ENCODE results near the gene SNU13.
"Not testable (repeated sequence)": the region's sequence is repeated elsewhere in the genome, so short reads cannot be mapped to it uniquely, and the experiment has no call there.

SNU13 gene

DNA sequence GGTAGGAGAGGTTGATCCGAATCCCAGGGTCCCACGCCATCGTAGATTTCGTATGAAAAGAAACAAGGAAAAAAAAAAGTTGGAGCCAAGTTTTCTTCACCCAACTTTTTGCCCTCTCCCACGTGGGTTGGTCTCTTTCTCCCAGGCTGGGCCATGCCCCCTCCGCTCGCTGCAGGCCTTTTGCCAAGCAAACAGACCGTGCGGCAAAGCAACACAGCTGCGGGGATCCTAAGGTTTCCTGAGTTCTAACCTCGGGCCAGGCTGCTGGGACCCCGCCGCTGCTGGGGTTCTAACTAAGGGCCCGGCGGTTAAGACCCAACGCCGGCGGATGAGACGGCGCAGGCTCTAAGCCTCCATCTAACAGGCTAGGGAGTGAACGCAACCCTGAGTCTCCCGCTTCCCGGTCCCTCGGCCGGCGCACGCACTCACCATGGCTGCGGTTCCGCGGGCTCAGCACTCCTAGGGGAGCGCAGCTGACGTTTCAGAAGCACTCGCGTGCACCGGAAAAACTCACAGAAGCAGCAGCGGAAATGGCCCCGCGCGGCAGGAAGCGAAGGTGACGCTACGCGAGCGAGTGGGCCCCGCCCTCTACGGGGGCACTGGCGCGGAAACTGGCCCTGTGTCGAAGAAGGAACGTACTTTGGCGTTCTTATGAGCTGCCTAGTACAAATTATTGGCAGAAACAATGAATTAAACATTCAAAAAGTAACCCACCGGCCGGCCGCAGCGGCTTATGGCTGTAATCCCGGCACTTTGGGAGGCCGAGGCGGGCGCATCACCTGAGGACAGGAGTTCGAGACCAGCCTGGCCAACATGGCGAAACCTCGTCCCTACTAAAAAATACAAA, at the start of gene SNU13:
TSS of gene SNU13 (minus strand) at position 503 of the 847 bp plus-strand sequence. CDS start at position 432, 71 bp downstream.
- peak; percentile 62 for DNase-seq (ENCODE audit: low read depth, low spot score)

DNA sequence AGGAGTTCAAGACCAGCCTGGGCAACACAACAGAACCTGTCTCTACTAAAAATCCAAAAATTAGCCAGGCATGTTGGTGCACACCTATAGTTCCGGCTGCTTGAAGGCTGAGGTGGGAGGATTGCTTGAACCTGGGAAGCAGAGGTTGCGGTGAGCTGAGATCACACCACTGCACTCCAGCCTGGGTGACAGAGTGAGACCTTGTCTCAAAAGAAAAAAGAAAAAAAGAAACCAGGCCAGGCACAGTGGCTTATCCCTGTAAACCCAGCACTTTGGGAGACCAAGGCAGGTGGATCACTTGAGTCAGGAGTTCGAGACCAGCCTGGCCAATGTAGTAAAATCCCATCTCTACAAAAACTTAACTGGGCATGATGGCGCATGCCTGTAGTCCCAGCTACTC, 44.6 kb upstream of the SNU13 start:
- DNase-seq (ENCODE audit: low read depth, low spot score), result not testable (repeated sequence)

DNA sequence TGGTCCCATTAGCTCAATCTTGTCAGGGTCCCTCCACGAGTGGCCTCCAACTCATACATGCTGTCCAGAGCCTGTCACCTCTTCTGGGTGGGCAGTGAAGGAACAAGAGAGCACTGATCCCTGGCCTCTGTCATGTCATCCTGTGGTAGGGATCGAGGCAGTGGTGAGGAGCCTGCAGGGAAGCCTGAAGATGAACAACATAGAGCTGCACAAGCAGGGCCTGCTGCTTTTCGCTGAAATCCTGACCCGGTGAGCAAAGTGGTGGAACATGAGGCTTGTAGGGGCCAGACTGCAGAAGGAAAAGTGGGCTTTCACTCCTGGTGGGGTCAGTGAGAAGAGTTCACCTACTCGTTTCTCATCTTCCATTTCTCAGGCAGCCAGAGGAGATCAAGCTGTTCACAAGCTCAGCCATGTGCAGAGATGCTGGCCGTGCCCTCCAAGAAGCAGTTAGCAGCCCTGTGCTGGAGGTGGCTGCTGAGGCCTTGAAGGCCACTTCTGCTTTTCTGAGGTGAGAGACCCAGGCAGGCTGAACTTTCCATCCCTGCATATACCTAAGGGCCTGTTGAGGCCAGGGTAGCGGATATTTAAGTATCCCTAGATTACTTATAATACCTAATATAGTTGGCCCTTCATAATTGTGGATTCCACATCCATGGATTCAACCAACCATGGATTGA, 43.6 kb upstream of the SNU13 start:
- no peak for DNase-seq (ENCODE audit: low read depth, low spot score)

DNA sequence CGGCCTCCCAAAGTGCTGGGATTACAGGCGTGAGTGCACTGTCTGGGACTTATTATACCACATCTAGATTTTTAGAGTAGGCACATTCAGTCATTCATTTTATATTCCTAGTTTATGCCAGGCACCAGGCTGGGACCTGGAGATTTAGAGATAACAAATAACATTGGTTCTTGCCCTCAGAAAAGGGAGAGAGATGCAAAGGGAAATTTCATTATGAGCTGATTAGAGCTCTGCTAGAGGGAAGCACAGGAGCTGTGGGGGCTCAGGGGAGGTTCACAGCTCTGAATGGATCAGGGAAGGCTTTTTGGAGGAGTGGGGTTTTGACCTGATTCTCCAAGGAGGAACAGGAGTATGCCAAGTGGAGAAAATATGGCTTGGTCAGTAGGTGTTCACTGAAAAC, 42.9 kb upstream of the SNU13 start:
- no peak for DNase-seq (ENCODE audit: low read depth, low spot score)

GRCh38 chr22:41725510-41726110, 36.9 kb upstream of the SNU13 start:
- DNase-seq (ENCODE audit: low read depth, low spot score), result no peak

- no peak for DNase-seq (ENCODE audit: low read depth, low spot score)
These were observed 33.8 kb upstream of the SNU13 start for GRCh38 chr22:41722496-41722895.

GRCh38 chr22:41713004-41713403, 24.3 kb upstream of the SNU13 start:
- no peak for DNase-seq (ENCODE audit: low read depth, low spot score)

DNA sequence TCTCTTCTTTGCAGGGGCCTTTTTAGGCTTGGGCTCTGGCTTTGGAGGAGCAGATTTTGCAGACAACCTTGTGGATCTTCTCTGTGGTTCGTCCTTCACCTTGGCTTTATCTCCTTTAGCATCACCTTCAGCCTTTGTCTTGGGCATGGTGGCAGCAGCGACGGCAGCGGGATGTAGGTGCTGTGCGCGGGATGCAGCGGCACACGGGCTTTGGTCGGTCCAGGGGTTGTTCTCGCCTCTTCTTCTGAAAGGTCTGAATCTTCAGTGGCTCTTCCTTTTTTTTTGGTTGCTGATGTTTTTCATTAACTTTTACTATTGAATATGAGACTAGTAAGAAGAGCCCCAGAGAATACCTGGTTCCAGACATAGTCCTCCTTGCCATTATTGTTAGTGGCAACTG, 20.7 kb upstream of the SNU13 start:
- DNase-seq (ENCODE audit: low read depth, low spot score), result no peak

DNA sequence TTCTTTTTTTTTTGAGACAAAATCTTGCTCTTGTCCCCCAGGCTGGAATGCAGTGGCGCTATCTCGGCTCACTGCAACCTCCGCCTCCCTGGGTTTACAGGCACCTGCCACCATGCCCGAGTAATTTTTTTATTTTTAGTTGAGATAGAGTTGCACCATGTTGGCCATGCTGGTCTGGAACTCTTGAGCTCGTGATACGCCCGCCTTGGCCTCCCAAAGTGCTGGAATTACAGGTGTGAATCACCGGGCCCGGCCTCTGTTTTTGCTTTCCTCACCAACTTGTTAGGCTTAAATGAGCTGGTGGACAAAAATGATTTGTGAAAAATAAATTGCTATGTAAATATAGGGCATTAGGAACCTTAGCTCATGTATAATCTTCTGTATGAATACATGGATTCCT, 14.1 kb upstream of the SNU13 start:
- DNase-seq (ENCODE audit: low read depth, low spot score), result no peak

DNA sequence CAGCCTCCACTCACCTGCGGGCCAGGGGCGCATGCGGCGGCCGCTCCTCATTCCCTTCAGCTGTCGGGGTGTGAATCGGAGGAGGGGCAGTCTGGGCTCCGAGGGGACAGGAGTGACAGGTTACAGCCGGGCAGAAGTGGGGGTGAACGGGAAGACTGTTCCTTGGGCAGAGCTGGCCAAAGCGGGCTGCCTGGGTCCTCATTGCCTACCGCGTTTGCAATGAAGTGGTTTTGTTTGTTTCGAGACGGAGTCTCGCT, 11.4 kb upstream of the SNU13 start:
- DNase-seq (ENCODE audit: low read depth, low spot score), result no peak

- no peak for DNase-seq (ENCODE audit: low read depth, low spot score)
These were observed 10.8 kb upstream of the SNU13 start, which contains the start of gene MEI1 for GRCh38 chr22:41699264-41700107. TSS of gene MEI1 (plus strand) at chr22:41699503. CDS start at chr22:41699539, 36 bp downstream.

DNA sequence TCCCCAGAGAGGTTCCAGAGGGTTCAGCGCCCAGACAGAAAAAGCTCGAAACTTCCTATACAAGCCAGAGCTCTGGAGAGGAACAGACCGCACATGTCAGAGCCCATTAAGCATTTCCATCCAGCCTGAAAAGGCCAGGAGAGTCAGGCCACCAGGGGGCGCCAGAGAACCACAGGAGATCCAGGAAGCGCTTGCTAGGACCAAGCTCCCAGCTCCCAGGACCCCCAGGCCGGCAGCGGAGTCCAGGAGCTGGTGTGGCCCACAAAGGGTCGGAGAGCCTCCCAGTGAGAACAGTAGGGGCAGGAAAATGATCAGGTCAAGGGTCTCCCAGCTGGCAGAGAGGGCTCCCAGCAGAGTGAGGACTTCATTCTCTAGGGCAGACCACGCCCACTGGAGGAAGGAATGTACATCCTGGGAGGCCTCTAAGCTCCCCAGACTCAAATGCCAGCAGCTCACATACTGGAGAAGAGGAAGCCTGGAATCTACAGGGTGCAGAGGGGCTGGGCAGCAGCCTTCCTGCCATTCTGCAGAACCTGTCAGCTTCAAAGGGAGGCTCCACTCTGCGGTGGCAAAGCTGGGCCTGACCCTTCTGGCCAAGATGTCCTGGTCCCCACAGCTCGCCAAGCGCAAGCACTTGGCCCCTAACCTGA, 8.6 kb upstream of the SNU13 start:
- DNase-seq (ENCODE audit: low read depth, low spot score), result peak; percentile 86

GRCh38 chr22:41696703-41697102, 8.0 kb upstream of the SNU13 start:
- DNase-seq (ENCODE audit: low read depth, low spot score), result no peak

- no peak for DNase-seq (ENCODE audit: low read depth, low spot score)
These were observed 6.5 kb upstream of the SNU13 start for GRCh38 chr22:41695211-41695610.

GRCh38 chr22:41690476-41690875, 1.8 kb upstream of the SNU13 start:
- no peak for DNase-seq (ENCODE audit: low read depth, low spot score)

GRCh38 chr22:41687901-41688364, 734 bp downstream of the SNU13 start:
- no peak for DNase-seq (ENCODE audit: low read depth, low spot score)

DNA sequence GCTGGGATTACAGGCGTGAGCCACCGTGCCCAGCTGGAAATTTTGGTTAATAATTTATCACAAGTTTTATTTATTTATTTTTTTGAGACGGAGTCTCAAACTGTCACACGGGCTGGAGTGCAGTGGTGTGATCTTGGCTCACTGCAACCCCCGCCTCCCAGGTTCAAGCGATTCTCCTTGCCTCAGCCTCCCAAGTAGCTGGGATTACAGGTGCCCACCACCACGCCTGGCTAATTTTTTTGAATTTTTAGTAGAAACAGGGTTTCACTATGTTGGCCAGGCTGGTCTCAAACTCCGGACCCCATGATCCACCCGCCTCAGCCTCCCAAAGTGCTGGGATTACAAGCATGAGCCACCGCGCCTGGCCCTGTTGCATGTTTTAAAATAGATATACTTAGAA, 1.8 kb downstream of the SNU13 start:
- DNase-seq (ENCODE audit: low read depth, low spot score), result not testable (repeated sequence)

- no peak for DNase-seq (ENCODE audit: low read depth, low spot score)
These were observed 4.5 kb downstream of the SNU13 start for GRCh38 chr22:41684194-41684593.

GRCh38 chr22:41683616-41684015, 5.1 kb downstream of the SNU13 start:
- no peak for DNase-seq (ENCODE audit: low read depth, low spot score)

DNA sequence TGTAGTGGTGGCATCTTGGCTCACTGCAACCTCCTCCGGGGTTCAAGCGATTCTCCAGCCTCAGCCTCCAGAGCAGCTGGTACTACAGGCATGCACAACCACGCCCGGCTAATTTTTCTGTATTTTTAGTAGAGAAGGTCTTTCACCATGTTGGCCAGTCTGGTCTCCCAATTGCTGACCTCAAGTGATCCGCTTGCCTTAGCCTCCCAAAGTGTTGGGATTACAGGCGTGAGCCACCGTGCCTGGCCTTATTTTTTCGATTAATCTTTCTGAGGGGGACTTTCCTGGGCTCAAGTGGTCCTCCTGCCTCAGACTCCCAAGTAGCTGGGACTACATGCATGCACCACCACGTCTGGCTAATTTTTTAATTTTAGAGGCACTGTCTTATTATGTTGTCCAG, 5.6 kb downstream of the SNU13 start:
- no peak for DNase-seq (ENCODE audit: low read depth, low spot score)
